Right kidney (tissue), 1 donor: ENCODE measurements around the gene CALHM1.

Experiments
- DNase-seq: peaks from one replicate; pipeline ENCODE4 v3.0.0-alpha.2; 2016

Gene CALHM1

DNA sequence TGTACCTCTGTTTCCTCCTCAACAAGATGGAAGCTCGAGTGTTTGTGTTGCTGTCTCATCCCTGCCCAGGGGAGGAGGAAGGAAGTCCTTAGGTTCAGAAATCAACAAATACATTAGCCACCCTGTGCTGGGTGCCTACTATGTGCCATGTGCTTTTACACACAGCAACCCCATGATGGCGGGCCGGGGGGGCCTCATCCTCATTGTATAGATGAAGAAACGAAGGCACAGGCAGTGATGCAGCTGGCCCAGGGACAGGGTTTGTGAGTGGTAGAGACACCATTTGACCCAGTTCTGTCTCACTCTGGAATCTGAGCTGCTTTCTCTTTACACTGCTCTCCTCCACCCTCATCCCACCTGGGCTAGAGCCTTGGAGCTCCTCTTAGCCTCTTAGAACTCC lies 4.7 kb downstream of the CALHM1 start:
- no peak for DNase-seq

DNA sequence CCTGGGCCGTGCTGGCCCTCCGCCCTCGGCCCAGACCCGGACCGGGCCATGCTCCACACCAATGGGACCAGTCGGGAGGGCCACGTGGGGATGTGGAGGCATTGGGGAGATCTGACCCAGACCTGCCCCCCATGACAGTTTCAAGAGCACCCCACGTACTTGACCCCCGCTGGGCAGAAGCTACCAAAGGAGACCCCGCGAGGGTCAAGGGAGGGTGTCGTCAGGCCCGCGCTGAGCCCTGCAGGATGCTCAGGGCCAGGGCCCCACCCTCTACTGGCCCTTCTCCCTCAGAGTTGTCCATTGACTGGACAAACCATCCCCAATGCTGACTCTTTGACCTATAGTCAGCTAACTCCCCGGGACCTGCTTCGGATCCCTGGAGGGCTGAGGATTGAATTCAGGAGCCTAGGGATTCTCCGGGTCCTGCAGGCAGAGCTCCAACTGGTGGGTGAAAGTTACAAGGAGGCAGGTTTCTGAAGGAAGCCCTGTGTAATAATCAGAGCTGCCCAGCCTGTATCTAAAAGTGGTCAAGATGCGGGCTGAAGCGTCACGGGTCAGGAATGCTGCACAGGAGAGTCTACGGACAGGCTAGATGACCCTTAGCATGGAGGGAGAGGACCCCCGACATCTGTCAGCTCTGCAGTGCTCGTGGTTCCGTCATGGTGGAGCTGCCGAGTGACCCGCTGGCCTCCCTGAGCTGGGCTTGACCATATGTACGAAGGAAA lies 6.0 kb downstream of the CALHM1 start:
- no peak for DNase-seq

DNA sequence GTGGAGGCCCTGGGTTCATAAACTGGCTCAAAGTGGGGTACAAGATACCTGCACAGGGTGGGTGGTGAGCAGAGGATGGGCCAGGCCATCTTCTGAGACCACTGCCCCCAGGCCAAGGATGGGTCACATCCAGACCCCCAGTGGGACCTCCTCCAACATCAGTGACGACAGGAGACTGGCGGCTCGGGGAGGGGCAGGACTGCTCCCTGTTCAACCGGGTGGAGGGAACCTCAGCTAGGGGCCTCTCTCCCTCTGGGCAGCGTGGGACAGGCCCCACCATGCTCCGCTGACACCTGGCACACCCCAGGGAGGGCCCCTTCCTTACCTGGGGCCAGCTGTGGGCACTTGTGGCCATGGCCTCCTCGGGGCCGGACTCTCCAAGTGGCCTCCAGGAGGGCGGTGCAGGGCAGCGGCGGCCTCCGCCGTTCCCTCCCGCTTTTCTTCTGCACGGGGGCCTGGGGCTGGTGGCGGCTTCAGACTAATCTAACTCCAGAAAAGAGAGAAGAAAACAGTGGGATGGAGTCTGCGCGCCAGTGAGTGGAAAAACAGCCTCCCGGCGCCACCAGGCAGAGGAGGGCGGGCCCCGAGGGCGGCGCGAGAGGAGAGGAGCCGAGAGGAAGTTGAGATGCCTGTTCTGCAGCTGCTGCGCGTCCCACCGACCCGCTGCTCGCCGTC lies 6.7 kb downstream of the CALHM1 start, which contains the start of gene CALHM2:
Gene CALHM2 (minus strand): TSS at position 540 of the 675 bp plus-strand sequence. CDS start 2,429 bp downstream, outside the sequence.
- peak; percentile 74 for DNase-seq

DNA sequence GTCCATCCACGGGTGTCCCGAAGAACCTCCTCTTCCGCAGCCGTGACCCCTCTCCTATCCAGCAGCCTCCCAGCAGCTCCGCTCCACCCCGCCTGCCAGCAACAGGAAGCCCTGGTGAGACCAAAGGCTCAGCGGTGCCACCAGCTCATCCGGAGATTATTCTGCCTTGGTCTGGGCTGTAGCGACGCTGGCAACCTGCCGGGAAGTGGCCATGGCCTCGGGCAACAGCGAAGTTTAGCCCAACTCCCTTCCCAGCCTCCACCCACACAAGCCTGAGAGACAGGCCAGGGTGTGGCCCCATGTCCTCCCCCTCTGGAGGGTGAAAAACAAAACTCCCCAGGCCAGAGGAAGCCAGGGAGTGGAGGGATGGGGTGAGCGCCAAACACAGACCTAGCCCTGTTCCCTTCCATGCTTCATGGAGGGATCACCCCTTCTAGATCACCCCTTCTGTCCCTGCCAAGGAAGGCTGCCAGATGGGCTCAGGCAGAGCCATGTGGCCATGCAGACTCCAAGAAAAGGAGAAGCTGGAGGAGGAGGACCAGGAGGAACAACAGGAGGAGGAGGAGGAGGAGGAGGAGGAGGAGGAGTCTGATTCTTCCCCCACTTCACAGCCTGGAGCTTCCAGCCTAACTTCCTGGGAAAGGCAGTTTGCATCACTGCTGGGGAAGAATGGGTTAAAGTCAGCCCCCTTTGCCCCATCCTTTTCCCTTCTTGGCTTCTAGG lies 7.4 kb downstream of the CALHM1 start:
- no peak for DNase-seq

DNA sequence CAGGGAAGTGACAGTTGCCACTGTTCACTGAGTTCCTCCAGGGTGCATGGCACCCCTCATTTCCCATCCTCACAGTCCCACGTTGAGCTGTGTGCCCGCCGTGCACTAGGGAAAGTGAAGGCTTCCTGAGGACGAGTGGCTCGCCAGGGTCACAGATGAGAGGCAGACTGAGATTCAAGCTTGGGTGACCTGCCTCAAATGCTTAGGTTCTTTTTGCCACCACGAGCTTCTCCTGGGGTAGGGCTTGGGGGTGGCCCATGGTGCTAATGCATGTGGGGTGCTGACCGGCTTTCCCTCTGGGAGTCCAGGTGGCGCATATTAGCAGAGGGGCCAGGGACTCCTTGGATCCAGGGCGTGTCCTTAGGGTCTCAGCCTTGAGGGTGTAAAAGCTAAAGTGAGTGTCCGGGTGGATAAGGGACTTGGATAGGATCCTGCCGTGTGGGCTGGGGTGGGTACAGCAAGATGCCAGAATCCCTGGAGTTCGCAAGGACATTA lies 8.5 kb downstream of the CALHM1 start:
- DNase-seq, result no peak

DNA sequence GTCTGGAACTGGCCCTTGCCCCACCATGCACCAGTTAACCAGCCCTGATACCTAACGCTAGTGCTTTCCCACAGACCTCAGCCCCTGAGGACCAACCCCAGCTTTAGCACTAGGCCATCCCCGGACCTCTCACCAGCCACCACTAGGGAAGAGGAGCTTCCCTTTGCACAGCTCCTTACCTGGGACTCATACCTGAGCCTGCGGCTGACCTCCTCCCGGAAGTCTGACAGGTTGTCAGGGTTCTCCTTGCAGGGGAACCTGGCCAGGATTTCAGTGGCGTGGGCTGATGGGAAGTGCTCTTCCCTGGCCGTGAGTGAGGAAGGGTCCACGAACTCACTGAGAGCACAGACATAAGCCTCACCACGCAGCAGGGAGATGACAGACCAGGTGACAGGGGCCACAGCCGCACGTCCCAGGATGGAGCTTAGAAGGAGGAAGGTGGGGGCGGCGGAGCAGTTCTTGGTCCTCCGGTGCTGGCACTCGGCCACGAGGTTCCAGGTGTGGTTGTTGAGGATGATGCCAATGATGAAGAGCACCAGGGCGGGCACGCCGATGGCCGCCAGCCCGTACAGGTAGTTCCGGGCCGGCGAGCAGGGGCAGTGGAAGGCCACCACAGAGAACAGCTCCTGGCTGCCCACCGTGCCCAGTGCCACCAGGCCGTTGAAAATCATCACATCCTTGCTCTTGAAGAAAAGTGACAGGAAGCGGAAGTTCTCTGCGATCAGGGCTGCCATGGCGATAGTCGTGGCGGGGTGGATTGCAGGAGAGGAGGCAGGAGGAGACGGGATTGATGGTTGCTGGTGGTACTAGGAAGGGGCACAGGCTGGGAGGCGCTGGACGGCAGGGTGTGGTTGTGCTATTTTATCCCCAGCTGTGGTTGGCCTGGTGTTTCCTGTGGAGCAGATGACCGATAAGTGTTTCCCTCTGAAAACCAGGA lies 9.2 kb downstream of the CALHM1 start:
- DNase-seq, result no peak

DNA sequence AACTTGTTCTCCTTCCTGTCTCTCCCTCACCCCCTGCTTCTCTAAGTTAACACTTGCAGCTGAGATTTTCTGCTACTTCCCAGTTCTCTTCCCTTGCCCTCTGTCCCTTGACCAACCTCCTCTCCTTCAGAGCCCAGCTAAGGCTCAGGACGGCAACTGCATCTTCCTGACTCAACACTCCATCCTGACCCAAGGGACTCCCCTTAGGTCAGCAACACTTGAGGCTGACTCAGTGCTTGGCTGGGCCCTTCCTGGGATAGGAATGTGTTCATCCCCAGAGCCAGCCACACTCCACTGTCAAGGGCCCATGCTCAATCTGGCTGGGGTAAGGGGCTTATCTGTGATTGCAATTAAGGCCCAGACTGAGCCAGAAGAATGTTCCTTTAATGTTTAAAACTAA lies 10.0 kb downstream of the CALHM1 start:
- DNase-seq, result no peak

DNA sequence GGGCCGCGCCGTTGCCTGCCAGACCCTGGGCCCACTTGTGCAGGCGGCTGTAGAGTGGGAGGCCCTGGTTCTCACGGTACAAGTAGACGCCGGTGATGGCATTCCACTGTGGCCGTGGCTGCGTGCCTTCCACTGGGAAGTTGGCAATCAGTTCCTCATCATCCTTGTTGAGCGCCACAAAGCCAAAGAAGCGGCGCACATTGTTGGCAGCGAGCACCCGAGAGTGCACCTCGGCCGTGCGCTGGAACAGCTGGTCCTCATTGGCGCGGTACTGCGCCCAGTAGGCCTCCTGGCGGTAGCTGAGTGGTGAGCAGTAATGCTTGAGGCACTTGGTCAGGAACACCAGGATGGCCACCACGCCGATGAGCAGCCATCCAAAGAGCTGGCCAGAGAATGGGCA lies 11.5 kb downstream of the CALHM1 start:
- no peak for DNase-seq

DNA sequence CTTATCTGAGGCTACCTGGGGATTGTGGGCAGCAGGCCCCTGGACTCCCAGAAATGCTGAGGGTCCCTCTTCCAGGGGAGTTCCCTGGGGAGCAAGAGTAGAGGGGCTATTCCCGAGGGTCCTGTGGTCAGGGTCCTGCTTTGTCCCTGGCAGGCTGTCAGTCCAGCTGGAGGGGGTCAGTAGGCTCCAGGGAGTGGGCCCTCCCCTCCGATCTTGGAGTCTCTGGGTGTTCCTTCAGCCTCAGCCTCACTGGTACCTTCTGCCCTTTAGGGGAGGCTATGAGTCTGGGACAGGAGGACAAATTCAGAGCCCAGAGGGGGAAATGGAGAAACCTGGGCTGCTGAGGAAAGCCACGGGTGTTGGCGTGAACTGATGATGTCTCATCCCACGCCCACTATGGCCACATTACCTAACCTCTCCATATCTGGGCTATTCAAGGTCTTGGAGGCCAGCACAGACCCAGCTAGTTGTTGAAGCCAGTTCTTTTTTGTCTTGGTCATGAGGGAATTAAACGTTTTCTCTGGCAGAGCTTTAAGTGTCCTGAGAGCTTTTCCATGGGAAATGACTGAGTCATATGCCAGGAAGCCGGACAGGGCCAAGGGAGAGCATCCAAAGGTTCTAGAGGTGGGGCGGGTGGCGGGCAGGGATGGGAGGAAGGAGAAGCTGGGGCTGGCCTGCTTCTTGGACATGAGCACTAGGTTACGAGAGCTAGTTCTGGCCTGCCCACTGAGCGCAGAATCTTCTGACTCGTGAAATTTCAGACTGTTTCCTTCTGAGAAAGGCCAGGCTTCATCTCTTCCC lies 12.7 kb downstream of the CALHM1 start:
- no peak for DNase-seq

DNA sequence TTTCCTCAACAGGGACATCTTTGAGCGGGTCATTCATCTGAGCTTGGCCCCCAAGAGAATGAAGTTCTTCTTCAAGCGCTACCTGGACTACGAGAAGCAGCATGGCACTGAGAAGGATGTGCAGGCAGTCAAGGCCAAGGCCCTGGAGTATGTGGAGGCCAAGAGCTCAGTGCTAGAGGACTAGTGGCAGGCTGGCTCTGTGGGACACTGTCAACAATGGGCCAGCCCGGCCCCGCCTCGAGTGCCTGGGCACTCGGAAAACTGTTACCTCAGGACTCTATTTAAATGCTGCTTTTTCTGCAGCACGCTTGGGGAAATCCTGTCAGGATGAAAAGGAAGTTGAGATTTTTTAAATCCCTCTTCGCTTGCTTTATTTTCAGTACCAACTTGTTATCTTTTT lies 13.3 kb downstream of the CALHM1 start:
- DNase-seq, result no peak

DNA sequence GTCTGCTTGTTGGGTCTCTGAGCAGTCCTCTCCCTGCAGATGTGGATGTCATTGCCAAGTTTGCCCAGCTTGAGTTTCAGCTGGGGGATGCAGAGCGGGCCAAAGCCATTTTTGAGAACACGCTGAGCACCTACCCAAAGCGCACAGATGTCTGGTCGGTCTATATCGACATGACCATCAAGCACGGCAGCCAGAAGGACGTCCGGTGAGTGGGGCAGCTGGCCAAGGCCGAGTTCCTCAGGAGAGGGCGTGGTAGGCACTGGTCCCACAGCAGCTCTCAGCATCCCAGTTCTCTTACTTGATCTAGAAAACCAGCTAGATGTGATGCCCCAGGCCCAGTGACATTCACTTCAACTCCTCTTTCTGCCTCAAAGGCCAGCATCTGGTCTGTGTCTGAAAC lies 14.2 kb downstream of the CALHM1 start:
- no peak for DNase-seq

DNA sequence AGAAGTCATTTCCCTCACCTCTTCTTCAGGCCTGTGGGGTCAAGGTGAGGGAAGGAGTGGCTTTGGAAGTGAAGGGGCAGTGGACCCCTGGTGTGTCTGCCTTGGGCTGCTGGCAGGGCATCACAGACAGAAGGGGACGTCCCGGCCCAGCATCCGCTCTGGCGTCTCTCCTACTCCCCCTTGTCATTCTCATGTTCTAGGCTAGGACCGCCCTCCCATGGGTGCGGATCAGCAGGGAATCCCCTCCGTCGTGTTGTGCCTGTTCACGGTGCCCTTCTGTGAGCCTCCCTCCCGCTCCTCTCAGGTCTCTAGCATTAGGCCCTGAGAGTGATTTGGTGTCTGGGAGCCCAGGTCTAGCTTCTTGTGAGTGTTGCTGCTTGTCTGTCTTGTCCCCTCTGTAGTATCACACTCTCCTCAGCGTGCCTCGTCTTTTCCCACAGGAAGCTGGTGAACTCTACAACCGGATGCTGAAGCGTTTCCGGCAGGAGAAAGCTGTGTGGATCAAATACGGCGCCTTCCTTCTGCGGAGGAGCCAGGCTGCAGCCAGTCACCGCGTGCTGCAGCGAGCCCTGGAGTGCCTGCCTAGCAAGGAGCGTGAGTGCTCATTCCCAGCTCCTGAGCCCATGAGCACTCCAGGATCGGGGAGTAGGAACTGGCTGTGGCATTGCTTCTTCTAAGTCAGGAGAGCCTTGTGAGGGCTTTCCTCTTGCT lies 15.1 kb downstream of the CALHM1 start:
- DNase-seq, result no peak

DNA sequence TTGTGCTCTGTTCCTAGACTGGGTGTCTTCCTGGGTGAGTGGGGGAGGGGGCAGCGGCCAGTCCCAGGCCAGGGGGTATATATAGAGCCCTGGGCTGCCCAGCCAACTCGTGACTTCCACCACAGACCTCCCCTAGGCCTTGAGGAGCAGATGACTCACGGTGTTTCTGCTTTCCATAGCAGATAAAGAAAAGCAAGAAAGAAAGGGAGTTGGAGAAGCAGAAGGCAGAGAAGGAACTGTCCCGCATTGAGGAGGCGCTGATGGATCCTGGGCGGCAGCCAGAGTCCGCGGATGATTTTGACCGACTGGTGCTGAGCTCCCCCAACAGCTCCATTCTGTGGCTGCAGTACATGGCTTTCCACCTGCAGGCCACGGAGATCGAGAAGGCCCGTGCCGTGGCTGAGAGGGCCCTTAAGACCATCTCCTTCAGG lies 16.7 kb downstream of the CALHM1 start:
- DNase-seq, result no peak

DNA sequence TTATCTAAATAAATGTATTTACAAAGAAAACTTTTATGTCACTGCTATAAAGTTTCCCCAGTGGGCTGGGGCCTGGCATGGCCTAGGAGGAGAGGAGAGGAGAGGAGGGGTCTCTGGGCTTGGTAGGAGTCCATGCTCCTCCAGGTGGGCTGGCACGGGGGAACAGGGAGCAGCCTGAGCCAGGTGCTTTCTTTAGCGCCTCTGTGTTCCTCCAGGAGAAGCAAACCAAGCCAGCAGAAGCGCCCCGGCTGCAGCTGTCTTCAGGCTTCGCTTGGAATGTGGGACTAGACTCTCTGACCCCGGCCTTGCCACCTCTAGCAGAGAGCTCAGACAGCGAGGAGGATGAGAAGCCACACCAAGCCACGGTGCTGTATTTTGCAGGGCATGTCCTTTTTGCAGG lies 17.1 kb downstream of the CALHM1 start:
- no peak for DNase-seq

DNA sequence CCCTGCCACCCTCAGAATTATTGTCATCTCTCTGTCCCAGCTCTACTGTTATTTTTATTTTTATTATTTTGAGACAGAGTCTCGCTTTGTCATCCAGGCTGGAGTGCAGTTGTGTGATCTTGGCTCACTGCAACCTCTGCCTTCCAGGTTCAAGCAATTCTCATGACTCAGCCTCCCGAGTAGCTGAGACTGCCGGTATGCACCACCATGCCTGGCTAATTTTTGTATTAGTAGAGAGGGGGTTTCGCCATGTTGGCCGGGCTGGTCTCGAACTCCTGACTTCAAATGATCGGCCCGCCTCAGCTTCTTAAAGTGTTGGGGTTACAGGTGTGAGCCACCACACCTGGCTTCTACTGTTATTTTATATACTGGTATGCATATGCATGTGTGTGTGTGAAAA lies 17.5 kb downstream of the CALHM1 start:
- DNase-seq, result no peak

DNA sequence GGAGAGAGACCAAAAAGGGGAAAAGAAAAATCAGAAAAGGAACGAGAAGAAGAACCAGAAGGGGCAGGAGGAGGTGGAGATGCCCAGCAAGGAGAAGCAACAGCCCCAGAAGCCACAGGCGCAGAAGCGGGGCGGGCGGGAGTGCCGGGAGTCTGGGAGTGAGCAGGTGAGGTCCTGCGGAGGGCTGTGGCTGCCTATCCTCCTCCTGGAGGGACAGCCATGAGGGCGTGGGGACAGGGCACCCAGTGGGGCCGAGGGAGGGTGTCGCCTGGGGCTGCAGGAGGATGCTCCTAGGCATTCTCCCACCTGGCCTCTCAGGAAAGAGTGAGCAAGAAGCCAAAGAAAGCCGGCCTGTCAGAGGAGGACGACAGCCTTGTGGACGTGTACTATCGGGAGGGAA lies 18.3 kb downstream of the CALHM1 start:
- DNase-seq, result no peak

DNA sequence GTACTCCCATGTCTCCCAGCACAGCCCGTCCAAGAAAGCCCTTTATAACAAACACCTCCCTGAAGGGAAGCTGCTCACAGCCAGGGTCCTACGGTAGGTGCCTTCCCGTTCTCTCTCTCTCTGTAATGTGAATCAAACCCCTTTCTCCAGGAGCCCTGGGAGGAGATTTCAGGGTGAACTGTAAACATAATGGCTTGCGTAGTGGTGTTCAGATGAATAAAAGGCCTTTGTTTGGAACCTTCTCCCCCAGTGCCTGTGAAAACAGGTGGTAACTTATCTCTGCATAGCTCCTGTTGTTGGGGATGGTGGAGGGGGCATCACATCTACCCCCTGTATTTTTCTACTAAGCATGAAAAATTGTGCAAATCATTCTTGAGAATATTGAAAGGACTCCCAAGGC lies 18.9 kb downstream of the CALHM1 start:
- DNase-seq, result no peak

DNA sequence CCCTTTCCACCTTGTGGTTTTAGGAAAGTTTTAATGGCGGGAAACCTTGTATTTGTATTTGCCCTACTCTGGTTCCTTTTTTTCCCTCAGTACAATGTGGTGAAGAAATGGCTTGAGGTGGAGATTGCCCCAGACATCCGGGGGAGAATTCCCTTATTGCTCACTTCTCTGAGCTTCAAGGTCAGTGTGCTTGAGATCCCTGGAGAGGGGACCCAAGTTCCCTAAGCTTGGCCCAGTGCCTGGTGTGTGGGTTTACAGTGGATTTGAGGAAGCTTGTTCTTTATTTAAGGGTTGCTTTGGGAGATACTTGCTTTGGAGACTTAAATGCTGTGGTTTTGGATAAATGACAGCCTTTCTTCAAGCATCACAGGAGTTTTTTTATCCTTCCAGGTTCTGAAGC lies 24.8 kb downstream of the CALHM1 start:
- DNase-seq, result no peak

DNA sequence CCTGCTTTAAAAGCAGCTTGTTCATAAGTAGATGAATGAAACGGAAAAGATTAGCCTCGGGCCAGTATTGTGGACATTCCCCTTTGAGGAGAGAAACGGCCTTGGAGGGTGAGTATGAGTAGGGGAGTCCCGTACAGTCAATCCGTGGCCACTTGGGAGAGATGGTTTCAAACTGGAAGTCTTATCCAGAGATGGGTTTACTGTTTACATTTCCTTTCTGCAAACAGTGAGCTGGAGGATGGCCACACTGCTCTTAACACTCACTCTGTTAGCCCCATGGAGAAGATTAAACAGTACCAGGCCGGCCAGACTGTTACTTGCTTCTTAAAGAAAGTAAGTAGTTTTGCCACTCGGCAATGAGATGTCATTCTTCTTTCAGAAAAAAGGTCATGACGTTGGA lies 26.8 kb downstream of the CALHM1 start:
- no peak for DNase-seq

DNA sequence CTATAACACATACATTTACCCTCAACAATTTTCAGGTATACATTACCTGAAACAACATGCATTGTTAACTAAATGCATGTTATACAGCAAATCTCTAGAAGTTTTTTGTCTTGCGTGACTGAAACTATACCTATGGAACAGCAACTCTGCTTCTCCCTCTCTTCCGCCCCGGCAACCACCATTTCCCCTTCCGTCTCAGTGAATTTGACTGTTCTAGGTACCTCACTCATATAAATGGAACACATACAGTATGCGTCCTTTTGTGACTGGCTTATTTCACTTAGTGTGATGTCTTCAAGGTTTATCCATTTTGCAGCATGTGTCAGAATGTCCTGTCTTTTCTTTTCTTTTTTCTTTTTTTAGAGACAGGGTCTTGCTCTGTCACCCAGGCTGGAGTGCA lies 29.1 kb downstream of the CALHM1 start:
- no peak for DNase-seq
